AG04450 (cell line): ENCODE measurements around the gene MAGI3. TPM values are rescaled to one million over a fixed set of nuclear protein-coding genes. Genes with fewer than 3 reads are reported as not detected.

Experiments
- CTCF ChIA-PET: fragments of 300-600, 350-600 bp; formaldehyde crosslinking; extraction: SDS; loops from one replicate; lab custom pipeline; 2022; ENCODE audit warnings: antibody characterized with exemption, inconsistent platforms; lab: Charles Lee
- POLR2A ChIA-PET: fragments of 350-600 bp; formaldehyde crosslinking; extraction: SDS; loops from one replicate; lab custom pipeline; 2021; ENCODE audit warnings: antibody characterized with exemption, inconsistent platforms; lab: Yijun Ruan, JAX
- DNase-seq: peaks from one replicate; pipeline ENCODE4 v3.0.0-alpha.2; 2011; ENCODE audit warnings: low read depth, low spot score
- H3K27ac ChIP-seq: one replicate; pipeline ENCODE4 v1.5.1; 2012; ENCODE audit warnings: low read depth, low read length, control low read depth
- H3K27me3 ChIP-seq: one replicate; pipeline ENCODE4 v1.6.0; 2012; ENCODE audit warnings: low read length; ENCODE audit not compliant: control insufficient read depth, insufficient read depth
- H3K4me3 ChIP-seq: 2 replicates; pipeline ENCODE4 v1.5.1; 2011; ENCODE audit warnings: mild to moderate bottlenecking, low read depth, low read length, control low read depth
- H3K9me3 ChIP-seq: 2 replicates; pipeline ENCODE4 v1.5.1; 2012; ENCODE audit warnings: low read length; ENCODE audit not compliant: control insufficient read depth, insufficient read depth
- CTCF ChIP-seq: IDR thresholded peaks from 2 replicates; pipeline ENCODE4 v1.5.1; 2011; ENCODE audit warnings: low read depth, low read length, control low read depth, inconsistent platforms
- polyA plus RNA-seq: library from polyadenylated mRNA; depleted of rRNA; stranded (reverse); fragments of >200 nt; gene quantifications from 2 replicates; pipeline ENCODE4 v1.2.3, GENCODE V29; 2011

Gene MAGI3
- polyA plus RNA-seq, 1 experiment: 5.8 TPM

- ChIA-PET POLR2A (no interaction called here), CTCF (interaction anchor here (0.5 to 1.9 kb wide), 3 partner anchors 19 to 362 kb away, joined by 3 to 9 read pairs (median 3); no protein-coding TSS in a partner anchor)
- TF ChIP-seq CTCF: no peak
- Histone ChIP-seq H3K27ac (no peak overlapping the region), H3K27me3 (no peaks in the 10 kb centered on the region), H3K4me3 (no peak overlapping the region), H3K9me3 (no peaks in the 10 kb centered on the region)
- no peak for DNase-seq
Measured at GRCh38 chr1:113434081-113434873, 44.0 kb downstream of the MAGI3 start.

- Histone ChIP-seq H3K27ac (no peak overlapping the region), H3K9me3 (no peaks in the 10 kb centered on the region), H3K27me3 (no peaks in the 10 kb centered on the region), H3K4me3 (no peak overlapping the region)
- no peak for TF ChIP-seq CTCF
- ChIA-PET CTCF (no interaction called here), POLR2A (no interaction called here)
- DNase-seq: no peak
Measured at GRCh38 chr1:113434874-113435175, 44.5 kb downstream of the MAGI3 start.

- H3K9me3 ChIP-seq: no peaks in the 10 kb centered on the region
- POLR2A ChIA-PET: no interaction called here
Measured at GRCh38 chr1:113437554-113438341, 47.4 kb downstream of the MAGI3 start.

GRCh38 chr1:113438505-113439276 is 48.4 kb downstream of the MAGI3 start:
- no peak for DNase-seq
- CTCF ChIA-PET: no interaction called here

More at GRCh38 chr1:113437554-113438341, 47.4 kb downstream of the MAGI3 start:
- H3K27me3 ChIP-seq: no peaks in the 10 kb centered on the region
- CTCF ChIA-PET: no interaction called here
- no peak for DNase-seq
- H3K4me3 ChIP-seq: no peak overlapping the region
- no peak for TF ChIP-seq CTCF
- H3K27ac ChIP-seq: no peak overlapping the region

More at GRCh38 chr1:113438505-113439276, 48.4 kb downstream of the MAGI3 start:
- Histone ChIP-seq H3K4me3 (no peak overlapping the region), H3K27me3 (no peaks in the 10 kb centered on the region), H3K27ac (no peak overlapping the region), H3K9me3 (no peaks in the 10 kb centered on the region)
- no peak for TF ChIP-seq CTCF
- POLR2A ChIA-PET: no interaction called here
